Stimulated activated CD8-positive, alpha-beta memory T cell treated with anti-CD3 and anti-CD28 coated beads, Interleukin-12 subunit alpha, Interleukin-12 subunit beta, amount 100 ng/mL, for 24 hours (primary cell): ENCODE data around the gene RHEBL1.

Experiments
- DNase-seq: peaks from one replicate; pipeline ENCODE4 v3.0.0-alpha.2; 2020; ENCODE audit errors: extremely low read depth

Gene RHEBL1

DNA sequence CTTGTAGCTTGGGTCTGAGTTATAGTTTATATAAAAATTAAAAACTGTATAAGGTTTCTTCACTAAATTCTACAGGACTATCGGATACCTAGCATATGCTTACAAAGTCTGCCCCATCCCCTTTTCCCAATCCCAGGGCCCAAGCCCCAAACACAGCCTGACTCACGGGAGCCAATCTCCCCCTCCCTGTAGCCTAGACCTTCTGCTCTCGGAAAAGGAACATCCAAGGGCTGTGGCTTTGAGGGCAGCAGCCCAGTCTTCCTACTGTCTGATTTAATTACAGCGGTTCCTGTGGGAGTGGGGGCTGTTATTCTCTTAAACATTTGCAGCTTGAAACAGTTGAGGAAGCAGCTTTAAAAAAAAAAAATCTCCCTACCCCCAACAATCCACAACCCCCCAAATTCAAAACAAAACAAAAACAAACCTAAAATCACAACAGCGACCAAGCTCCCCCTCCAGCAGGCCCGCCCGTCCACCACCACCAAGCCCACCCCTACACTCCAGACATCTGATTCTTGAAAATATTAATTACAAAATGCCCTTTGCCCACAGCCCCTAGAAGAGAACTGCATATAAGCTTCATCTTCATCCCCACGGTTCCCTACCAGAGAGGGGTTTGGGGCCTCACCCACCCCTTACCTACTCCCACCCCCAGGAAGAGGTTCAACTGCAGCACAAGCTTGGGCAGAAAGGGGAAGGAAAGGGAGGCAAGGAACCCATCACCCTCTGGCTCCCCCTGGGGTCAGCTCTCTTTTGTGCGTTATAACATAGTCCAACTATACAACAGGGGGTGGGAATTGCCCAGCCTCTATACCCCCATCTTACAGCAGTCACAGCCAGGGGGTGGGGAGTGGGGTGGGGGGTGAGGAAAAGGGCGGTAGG is 50.1 kb downstream of the RHEBL1 start:
- no peak for DNase-seq

DNA sequence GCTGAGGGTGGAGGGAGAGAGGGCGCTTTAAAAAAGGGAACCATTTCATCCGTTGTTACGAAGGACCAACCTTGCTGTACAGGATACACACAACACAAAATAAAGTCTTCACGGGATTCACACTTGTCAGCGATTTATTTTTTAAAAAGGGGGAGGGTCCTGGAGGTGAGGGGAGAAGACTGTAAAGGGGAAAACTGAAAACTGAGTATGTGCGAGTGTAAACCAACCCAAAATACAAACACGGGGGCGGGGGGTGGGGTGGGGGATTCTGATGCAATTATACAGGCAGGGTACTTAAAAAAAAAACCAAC is 50.7 kb downstream of the RHEBL1 start:
- DNase-seq: no peak

GRCh38 chr12:49018261-49019119 is 51.3 kb downstream of the RHEBL1 start, which contains the start of gene PRKAG1:
PRKAG1 (minus strand) TSS chr12:49018776; CDS start chr12:49018740, 36 bp downstream.
- peak; percentile 90 for DNase-seq

DNA sequence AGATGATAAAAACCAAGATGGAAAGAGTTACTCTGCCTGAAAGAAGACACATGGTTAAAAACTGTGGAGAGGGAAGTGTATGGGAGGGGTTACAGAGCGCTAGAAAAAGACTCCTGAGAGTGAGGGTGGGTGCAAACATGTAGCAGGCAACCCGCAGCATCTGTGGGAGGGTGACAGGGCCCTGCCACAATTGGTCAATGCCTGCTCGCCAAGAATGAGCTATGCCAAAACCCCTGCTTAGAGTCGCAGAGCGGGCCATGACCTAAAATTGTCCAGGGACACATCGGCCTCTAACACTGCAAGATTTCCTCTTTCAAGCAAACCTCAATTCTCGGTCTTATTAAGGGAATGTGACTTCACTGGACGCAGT is 51.9 kb downstream of the RHEBL1 start:
- DNase-seq: no peak

DNA sequence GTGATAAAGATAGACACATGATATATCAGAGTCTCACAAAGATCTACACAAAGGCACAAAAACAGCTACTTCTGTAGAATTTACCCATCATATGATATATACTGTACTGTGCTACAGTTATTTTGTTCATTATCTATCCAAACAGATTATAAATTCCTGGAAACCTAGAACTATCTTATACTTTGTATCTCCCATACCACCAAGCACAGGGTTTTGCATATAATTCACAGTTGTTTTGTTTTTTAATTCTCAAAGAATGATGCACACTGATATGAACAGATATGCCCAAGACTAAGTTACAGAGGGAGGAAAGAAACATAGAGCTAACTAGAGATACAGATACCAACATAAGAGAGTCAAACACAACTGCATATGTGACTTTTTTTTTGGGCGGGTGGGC is 54.6 kb downstream of the RHEBL1 start:
- DNase-seq: no peak
